Naive thymus-derived CD4-positive, alpha-beta T cell (primary cell): ENCODE measurements around the gene PNRC2. TPM values are rescaled to one million over a fixed set of nuclear protein-coding genes. Genes with fewer than 3 reads are reported as not detected.

Source experiments
- ATAC-seq: fragments of 150-1000 bp; cut with Tn5 transposase; 2 replicates; pipeline ENCODE4 v1.10.0; 2021; ENCODE audit warnings: mild to moderate bottlenecking, moderate library complexity
- CTCF ChIA-PET: fragments of 350-600 bp; sonication (Branson Sonifier 250); formaldehyde crosslinking; loops from one replicate; lab custom pipeline; 2021; ENCODE audit warnings: antibody characterized with exemption; lab: Charles Lee
- POLR2A ChIA-PET: fragments of 350-600 bp; sonication (Branson Sonifier 250); formaldehyde crosslinking; loops from one replicate; lab custom pipeline; 2021; ENCODE audit warnings: antibody characterized with exemption, inconsistent platforms; lab: Charles Lee
- DNase-seq, 9 donors: peaks; one replicate each; pipeline versions ENCODE4 v3.0.0 to v3.0.0-alpha.2; 2020 to 2022; ENCODE audit warnings: mixed read lengths in 1 of 9
- H3K27ac ChIP-seq: one replicate; pipeline ENCODE4 v1.7.0; 2013; ENCODE audit warnings: mild to moderate bottlenecking, low read depth, low read length, moderate library complexity
- H3K27me3 ChIP-seq, 2 donors: one replicate each; pipeline ENCODE4 v1.7.0; 2013; ENCODE audit warnings: low read length in 2 of 2, mild to moderate bottlenecking in 2 of 2, moderate library complexity in 2 of 2; ENCODE audit not compliant: control insufficient read depth in 2 of 2, insufficient read depth in 2 of 2
- H3K36me3 ChIP-seq, 3 experiments: 1 replicate in 2 of 3; 2 replicates in 1 of 3; pipeline ENCODE4 v1.7.0; 2013; ENCODE audit warnings: low read length in 3 of 3, mild to moderate bottlenecking in 3 of 3, moderate library complexity in 1 of 3; ENCODE audit not compliant: insufficient read depth in 3 of 3, control insufficient read depth in 2 of 3
- H3K4me1 ChIP-seq, 2 donors: one replicate each; pipeline ENCODE4 v1.7.0; 2013; ENCODE audit warnings: low read length in 2 of 2, mild to moderate bottlenecking in 2 of 2, moderate library complexity in 1 of 2; ENCODE audit not compliant: control insufficient read depth in 2 of 2, insufficient read depth in 2 of 2
- H3K4me3 ChIP-seq: 2 replicates; pipeline ENCODE4 v1.7.0; 2013; ENCODE audit warnings: mild to moderate bottlenecking, low read length
- H3K9me3 ChIP-seq, 3 experiments: 1 replicate in 2 of 3; 2 replicates in 1 of 3; pipeline ENCODE4 v1.7.0; 2013; ENCODE audit warnings: low read length in 3 of 3; ENCODE audit not compliant: control insufficient read depth in 2 of 3
- H3K27ac Mint-ChIP-seq, 9 donors: one replicate each; pipeline ENCODE4 v1.8.0; 2020 to 2022; ENCODE audit warnings: mixed read lengths in 9 of 9, mild to moderate bottlenecking in 8 of 9, moderate library complexity in 5 of 9, inconsistent platforms in 2 of 9
- H3K27me3 Mint-ChIP-seq, 5 donors: one replicate each; pipeline ENCODE4 v1.8.0; 2021 to 2022; ENCODE audit warnings: mixed read lengths in 5 of 5, mild to moderate bottlenecking in 1 of 5
- H3K36me3 Mint-ChIP-seq, 5 donors: one replicate each; pipeline ENCODE4 v1.8.0; 2020 to 2022; ENCODE audit warnings: mixed read lengths in 5 of 5, mild to moderate bottlenecking in 3 of 5, inconsistent platforms in 1 of 5
- H3K4me1 Mint-ChIP-seq, 7 donors: one replicate each; pipeline ENCODE4 v1.8.0; 2020 to 2022; ENCODE audit warnings: mixed read lengths in 7 of 7, mild to moderate bottlenecking in 3 of 7, inconsistent platforms in 1 of 7
- H3K4me3 Mint-ChIP-seq, 10 donors: one replicate each; pipeline ENCODE4 v1.8.0; 2020 to 2022; ENCODE audit warnings: mild to moderate bottlenecking in 10 of 10, mixed read lengths in 10 of 10, moderate library complexity in 6 of 10, inconsistent platforms in 2 of 10
- H3K9me3 Mint-ChIP-seq, 11 donors: one replicate each; pipeline ENCODE4 v1.8.0; 2020 to 2022; ENCODE audit warnings: mixed read lengths in 11 of 11, mild to moderate bottlenecking in 4 of 11, inconsistent platforms in 1 of 11, moderate library complexity in 1 of 11
- intact Hi-C, 2 donors: fragments of 100-400 bp; cut with micrococcal nuclease; formaldehyde crosslinking; loops; one replicate each; pipeline ENCODE4 v1.15.1; 2023
- polyA plus RNA-seq, 2 donors: library from polyadenylated mRNA; unstranded; fragments of 300-500 nt; fragmentation: Illumina TruSeq; gene quantifications; one replicate each; pipeline ENCODE4 v1.2.3, GENCODE V29; 2021
- total RNA-seq, 6 experiments: library from RNA in 5 of 6; stranded (reverse) in 5 of 6; gene quantifications; 1 replicate in 5 of 6; 2 replicates in 1 of 6; pipeline ENCODE4 v1.2.3 and lab custom pipeline; 2021 to 2026

PNRC2 gene
- total and polyA plus RNA-seq, 7 experiments from 2014 or later, result 139 to 180 (median 160) TPM

GRCh38 chr1:23966973-23967493, 7.4 kb downstream of the PNRC2 start:
- peaks cover 0 to 37% (median 23%) of the 10 kb centered on the region in 5 donors for H3K36me3 Mint-ChIP-seq
- Histone ChIP-seq H3K27me3 (no peaks in the 10 kb centered on the region), H3K4me3 (no peak overlapping the region), H3K4me1 (peaks cover 0 to 7% of the 10 kb centered on the region in 2 donors), H3K27ac (peak overlapping the region; percentile 35), H3K9me3 (no peaks in the 10 kb centered on the region), H3K36me3 (peaks cover 7 to 15% (median 14%) of the 10 kb centered on the region in 3 experiments)
- DNase-seq (no peak), ATAC-seq (no peak)
- H3K27ac Mint-ChIP-seq, result peak overlapping the region in 5 of 9 donors; percentile 36 to 63 (median 56)
- H3K4me1 Mint-ChIP-seq, result peaks cover 10 to 58% (median 48%) of the 10 kb centered on the region in 7 donors
- POLR2A ChIA-PET, result interaction anchor here (5.1 kb wide), 1 partner anchor 12 kb away, joined by 67 read pairs; the partner anchor contains the start of gene SRSF10
- H3K27me3 Mint-ChIP-seq, result no peaks in the 10 kb centered on the region
- intact Hi-C loops, result loop anchor here in 1 of 2 donors (1.0 kb wide), 1 partner anchor 8 kb away; the partner anchor contains the start of gene PNRC2
- CTCF ChIA-PET, result interaction anchor here (0.7 kb wide), 1 partner anchor 337 kb away, joined by 3 read pairs; no protein-coding TSS in a partner anchor
- H3K4me3 Mint-ChIP-seq, result no peak overlapping the region
- no peaks in the 10 kb centered on the region for H3K9me3 Mint-ChIP-seq

GRCh38 chr1:23967871-23968270, 8.2 kb downstream of the PNRC2 start:
- Mint-ChIP-seq H3K27ac (peak overlapping the region in 8 of 9 donors; percentile 2 to 63 (median 52)), H3K4me1 (peaks cover 10 to 58% (median 42%) of the 10 kb centered on the region in 7 donors), H3K9me3 (no peaks in the 10 kb centered on the region), H3K36me3 (peaks cover 0 to 37% (median 21%) of the 10 kb centered on the region in 5 donors), H3K27me3 (no peaks in the 10 kb centered on the region), H3K4me3 (no peak overlapping the region)
- Histone ChIP-seq H3K36me3 (peaks cover 7 to 21% (median 14%) of the 10 kb centered on the region in 3 experiments), H3K4me1 (peaks cover 0 to 7% of the 10 kb centered on the region in 2 donors), H3K9me3 (no peaks in the 10 kb centered on the region), H3K4me3 (no peak overlapping the region), H3K27ac (no peak overlapping the region), H3K27me3 (no peaks in the 10 kb centered on the region)
- intact Hi-C loops, result loop anchor here in 1 of 2 donors (1.0 kb wide), 1 partner anchor 9 kb away; the partner anchor contains the start of gene PNRC2
- ATAC-seq (no peak), DNase-seq (no peak)
- ChIA-PET POLR2A (interaction anchor here (0.8 to 3.7 kb wide), 3 partner anchors 8 to 12 kb away, joined by 5 to 21 read pairs (median 7); partner anchors contain the start of gene PNRC2), CTCF (interaction anchor here (1.1 to 1.2 kb wide), 2 partner anchors 9 to 159 kb away, joined by 3 to 4 read pairs; no protein-coding TSS in a partner anchor)

- DNase-seq (no peak), ATAC-seq (no peak)
- Histone ChIP-seq H3K9me3 (no peaks in the 10 kb centered on the region), H3K36me3 (peaks cover 0 to 34% (median 0%) of the 10 kb centered on the region in 3 experiments), H3K27ac (peak overlapping the region; percentile 98), H3K4me3 (no peak overlapping the region), H3K27me3 (no peaks in the 10 kb centered on the region), H3K4me1 (peaks cover 31 to 43% of the 10 kb centered on the region in 2 donors)
- H3K27me3 Mint-ChIP-seq, result peaks cover 0 to 4% (median 0%) of the 10 kb centered on the region in 5 donors
- peaks cover 46 to 74% (median 66%) of the 10 kb centered on the region in 7 donors for H3K4me1 Mint-ChIP-seq
- peak overlapping the region; percentile 53 to 94 (median 72) for H3K4me3 Mint-ChIP-seq
- POLR2A ChIA-PET, result interaction anchor here (0.7 to 8.6 kb wide), 4 partner anchors 12 to 286 kb away, joined by 3 to 108 read pairs (median 36); partner anchors contain the start of genes PNRC2 and RPL11
- intact Hi-C loops, result no loop called here
- peaks cover 0 to 40% (median 8%) of the 10 kb centered on the region in 5 donors for H3K36me3 Mint-ChIP-seq
- peaks cover 0 to 4% (median 0%) of the 10 kb centered on the region in 11 donors for H3K9me3 Mint-ChIP-seq
- CTCF ChIA-PET, result interaction anchor here (1.0 kb wide), 1 partner anchor 9 kb away, joined by 3 read pairs; no protein-coding TSS in a partner anchor
- peak overlapping the region; percentile 23 to 97 (median 92) for H3K27ac Mint-ChIP-seq
Observed at GRCh38 chr1:23977187-23977853, 17.7 kb downstream of the PNRC2 start.

GRCh38 chr1:23977854-23978191, 18.2 kb downstream of the PNRC2 start:
- peak overlapping the region; percentile 12 to 97 (median 94) for H3K27ac Mint-ChIP-seq
- ChIA-PET CTCF (no interaction called here), POLR2A (interaction anchor here (5.8 to 8.6 kb wide), 2 partner anchors 13 to 20 kb away, joined by 67 to 108 read pairs; partner anchors contain the start of gene PNRC2)
- H3K4me1 ChIP-seq, result peaks cover 31 to 43% of the 10 kb centered on the region in 2 donors
- peaks cover 46 to 74% (median 64%) of the 10 kb centered on the region in 7 donors for H3K4me1 Mint-ChIP-seq
- peak overlapping the region; percentile 75 for H3K4me3 ChIP-seq
- no peaks in the 10 kb centered on the region for H3K27me3 ChIP-seq
- H3K9me3 Mint-ChIP-seq, result peaks cover 0 to 4% (median 0%) of the 10 kb centered on the region in 11 donors
- H3K27ac ChIP-seq, result peak overlapping the region; percentile 98
- H3K9me3 ChIP-seq, result no peaks in the 10 kb centered on the region
- DNase-seq (no peak), ATAC-seq (no peak)
- peaks cover 0 to 4% (median 0%) of the 10 kb centered on the region in 5 donors for H3K27me3 Mint-ChIP-seq
- peaks cover 0 to 40% (median 8%) of the 10 kb centered on the region in 5 donors for H3K36me3 Mint-ChIP-seq
- intact Hi-C loops, result loop anchor here in 1 of 2 donors (1.0 kb wide), 1 partner anchor 19 kb away; the partner anchor contains the start of gene PNRC2
- peak overlapping the region; percentile 3 to 98 (median 90) for H3K4me3 Mint-ChIP-seq
- H3K36me3 ChIP-seq, result peaks cover 0 to 30% (median 0%) of the 10 kb centered on the region in 3 experiments

- H3K4me3 ChIP-seq, result peak overlapping the region; percentile 75
- peak overlapping the region; percentile 87 to 98 (median 94) for H3K4me3 Mint-ChIP-seq
- H3K27me3 Mint-ChIP-seq, result peaks cover 0 to 4% (median 0%) of the 10 kb centered on the region in 5 donors
- ChIA-PET CTCF (interaction anchor here (0.7 kb wide), 1 partner anchor 804 kb away, joined by 3 read pairs; no protein-coding TSS in a partner anchor), POLR2A (interaction anchor here (1.0 to 8.6 kb wide), 5 partner anchors 9 to 71 kb away, joined by 3 to 108 read pairs (median 7); partner anchors contain the start of gene PNRC2)
- H3K27me3 ChIP-seq, result no peaks in the 10 kb centered on the region
- peak overlapping the region; percentile 41 to 99 (median 95) for H3K27ac Mint-ChIP-seq
- peaks cover 31 to 43% of the 10 kb centered on the region in 2 donors for H3K4me1 ChIP-seq
- intact Hi-C loops, result loop anchor here in 1 of 2 donors (1.0 kb wide), 1 partner anchor 20 kb away; the partner anchor contains the start of gene PNRC2
- peaks cover 46 to 69% (median 63%) of the 10 kb centered on the region in 7 donors for H3K4me1 Mint-ChIP-seq
- H3K9me3 Mint-ChIP-seq, result peaks cover 0 to 4% (median 0%) of the 10 kb centered on the region in 11 donors
- DNase-seq (no peak), ATAC-seq (no peak)
- peak overlapping the region; percentile 98 for H3K27ac ChIP-seq
- H3K36me3 Mint-ChIP-seq, result peaks cover 0 to 40% (median 8%) of the 10 kb centered on the region in 5 donors
- H3K36me3 ChIP-seq, result peaks cover 0 to 21% (median 0%) of the 10 kb centered on the region in 3 experiments
- no peaks in the 10 kb centered on the region for H3K9me3 ChIP-seq
Observed at GRCh38 chr1:23978805-23979204, 19.2 kb downstream of the PNRC2 start.
